ENCODE measurements around the gene WDR44. TPM values are rescaled to one million over a fixed set of nuclear protein-coding genes. Genes with fewer than 3 reads are reported as not detected.

Gene WDR44
- total RNA-seq, 2 experiments from 2014 or later: 8.9 to 9.3 TPM

DNA sequence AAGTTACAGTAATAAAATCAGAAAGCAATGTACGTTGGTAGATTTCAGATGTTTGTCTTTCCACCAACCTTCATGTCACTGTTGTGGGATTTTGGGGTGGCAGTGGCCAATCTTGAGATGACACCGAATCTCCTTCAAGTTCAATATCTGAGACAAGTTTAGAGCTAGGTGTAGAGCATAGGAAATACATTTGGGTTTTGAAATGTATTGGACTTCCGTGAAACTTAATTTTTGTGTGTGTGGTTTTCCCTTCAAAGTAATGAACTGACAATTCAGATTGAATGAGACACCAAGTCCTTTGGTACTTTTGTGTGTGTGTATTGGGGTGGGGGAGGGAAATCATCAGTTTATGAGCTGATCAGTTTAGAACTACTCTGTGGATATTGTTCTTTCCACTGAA lies 1.8 kb downstream of the WDR44 start:
- Mint-ChIP-seq H3K27ac (peak overlapping the region; percentile 88), H3K4me3 (peak overlapping the region; percentile 96)

GRCh38 chrX:118348186-118348810 lies 2.4 kb downstream of the WDR44 start:
- Mint-ChIP-seq H3K36me3 (ENCODE audit: low read depth) (no peaks in the 10 kb centered on the region), H3K27me3 (no peaks in the 10 kb centered on the region), H3K4me3 (peak overlapping the region; percentile 96), H3K4me1 (peaks cover 39% of the 10 kb centered on the region), H3K9me3 (ENCODE audit: low read depth) (no peaks in the 10 kb centered on the region), H3K27ac (peak overlapping the region; percentile 88)
- CTCF ChIA-PET: interaction anchor here (0.8 to 1.1 kb wide), 2 partner anchors 55 to 387 kb away, joined by 3 read pairs; no protein-coding TSS in a partner anchor
- DNase-seq: no peak
- no peak for ATAC-seq
- POLR2A ChIA-PET: no interaction called here
- intact Hi-C loops (cut with DNase I, micrococcal nuclease): loop anchor here (2.0 to 10.0 kb wide), 5 partner anchors 23 to 627 kb away; partner anchors contain the start of genes KLHL13 (in 1 of the 2) and LONRF3 (in 1 of the 2)

More for the DNA sequence above, 1.8 kb downstream of the WDR44 start:
- ChIA-PET POLR2A (no interaction called here), CTCF (interaction anchor here (0.8 to 1.1 kb wide), 2 partner anchors 56 to 387 kb away, joined by 3 read pairs; no protein-coding TSS in a partner anchor)
- Mint-ChIP-seq H3K9me3 (ENCODE audit: low read depth) (no peaks in the 10 kb centered on the region), H3K4me1 (peaks cover 35% of the 10 kb centered on the region), H3K27me3 (no peaks in the 10 kb centered on the region), H3K36me3 (ENCODE audit: low read depth) (no peaks in the 10 kb centered on the region)
- ATAC-seq: no peak
- intact Hi-C loops (cut with DNase I, micrococcal nuclease): loop anchor here (2.0 to 10.0 kb wide), 6 partner anchors 23 to 627 kb away; partner anchors contain the start of genes KLHL13 (in 1 of the 2) and LONRF3 (in 1 of the 2)
- no peak for DNase-seq

DNA sequence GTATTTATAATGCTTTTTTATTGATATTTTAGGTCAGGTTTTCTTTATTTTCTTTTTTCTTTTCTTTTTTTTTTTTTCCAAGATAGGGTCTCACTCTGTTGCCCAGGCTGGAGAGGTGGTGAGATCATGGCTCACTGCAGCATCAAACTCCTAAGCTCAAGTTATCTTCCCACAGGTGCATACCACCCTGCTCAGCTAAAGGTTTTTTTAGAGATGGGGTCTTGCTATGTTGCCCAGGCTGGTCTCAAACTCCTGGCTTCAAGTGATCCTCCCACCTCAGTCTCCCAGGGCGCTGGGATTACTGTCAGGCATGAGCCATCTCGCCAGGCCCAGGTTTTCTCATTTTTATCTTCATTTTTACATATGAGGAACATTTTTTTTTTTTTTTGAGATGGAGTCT lies 3.3 kb downstream of the WDR44 start:
- POLR2A ChIA-PET: no interaction called here
- DNase-seq: no peak
- Mint-ChIP-seq H3K27ac (no peak overlapping the region), H3K4me3 (no peak overlapping the region), H3K27me3 (no peaks in the 10 kb centered on the region), H3K9me3 (ENCODE audit: low read depth) (no peaks in the 10 kb centered on the region), H3K4me1 (peaks cover 43% of the 10 kb centered on the region), H3K36me3 (ENCODE audit: low read depth) (no peaks in the 10 kb centered on the region)
- no peak for ATAC-seq
- intact Hi-C loops (cut with DNase I, micrococcal nuclease): loop anchor here (2.0 to 10.0 kb wide), 5 partner anchors 22 to 626 kb away; partner anchors contain the start of genes KLHL13 (in 1 of the 2) and LONRF3 (in 1 of the 2)
- CTCF ChIA-PET: no interaction called here

- H3K9me3 Mint-ChIP-seq (ENCODE audit: low read depth): no peaks in the 10 kb centered on the region
- ChIA-PET CTCF (no interaction called here), POLR2A (interaction anchor here (0.6 kb wide), 1 partner anchor 53 kb away, joined by 3 read pairs; no protein-coding TSS in a partner anchor)
- DNase-seq (no peak), ATAC-seq (no peak)
- intact Hi-C loops (cut with DNase I, micrococcal nuclease): loop anchor here in 1 of 2 experiments (5.0 kb wide), 1 partner anchor 72 kb away; no protein-coding TSS in a partner anchor
- peaks cover 50% of the 10 kb centered on the region for H3K4me1 Mint-ChIP-seq
- H3K36me3 Mint-ChIP-seq (ENCODE audit: low read depth): no peaks in the 10 kb centered on the region
- peak overlapping the region; percentile 55 for H3K27ac Mint-ChIP-seq
- H3K27me3 Mint-ChIP-seq: no peaks in the 10 kb centered on the region
- H3K4me3 Mint-ChIP-seq: peak overlapping the region; percentile 41
These were observed 4.3 kb downstream of the WDR44 start for GRCh38 chrX:118350221-118350620.

GRCh38 chrX:118350706-118351105 lies 4.8 kb downstream of the WDR44 start:
- Mint-ChIP-seq H3K4me1 (peaks cover 55% of the 10 kb centered on the region), H3K9me3 (ENCODE audit: low read depth) (no peaks in the 10 kb centered on the region), H3K4me3 (peak overlapping the region; percentile 41), H3K36me3 (ENCODE audit: low read depth) (no peaks in the 10 kb centered on the region), H3K27me3 (no peaks in the 10 kb centered on the region), H3K27ac (no peak overlapping the region)
- intact Hi-C loops (cut with DNase I, micrococcal nuclease): loop anchor here in 1 of 2 experiments (5.0 kb wide), 1 partner anchor 72 kb away; no protein-coding TSS in a partner anchor
- ChIA-PET POLR2A (no interaction called here), CTCF (no interaction called here)
- no peak for DNase-seq
- no peak for ATAC-seq

DNA sequence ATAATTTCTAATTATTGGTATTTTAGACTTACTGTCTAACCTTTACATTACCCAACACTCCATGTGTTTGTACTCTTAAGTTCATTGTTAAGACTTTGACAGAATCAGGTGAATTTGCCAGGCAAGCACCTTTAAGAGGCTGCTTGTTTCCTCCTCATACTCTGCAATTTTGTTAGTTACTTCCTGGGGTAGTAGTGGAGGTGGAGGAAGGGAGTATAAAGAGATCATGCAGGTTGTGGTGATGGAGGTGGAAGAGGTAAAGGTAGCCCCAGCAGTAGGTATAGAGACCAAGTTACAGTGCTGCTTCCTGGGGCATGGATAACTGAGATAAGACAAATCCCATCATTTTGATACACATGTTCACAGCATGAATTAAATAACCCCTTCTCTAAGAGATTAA lies 6.7 kb downstream of the WDR44 start:
- ChIA-PET POLR2A (no interaction called here), CTCF (interaction anchor here (0.6 to 0.8 kb wide), 2 partner anchors 12 to 27 kb away, joined by 3 read pairs; no protein-coding TSS in a partner anchor)
- H3K4me1 Mint-ChIP-seq: peaks cover 63% of the 10 kb centered on the region
- ATAC-seq (no peak), DNase-seq (no peak)
- H3K36me3 Mint-ChIP-seq (ENCODE audit: low read depth): no peaks in the 10 kb centered on the region
- H3K27me3 Mint-ChIP-seq: no peaks in the 10 kb centered on the region
- H3K4me3 Mint-ChIP-seq: no peak overlapping the region
- H3K27ac Mint-ChIP-seq: no peak overlapping the region
- intact Hi-C loops (cut with DNase I, micrococcal nuclease): loop anchor here in 1 of 2 experiments (5.0 kb wide), 1 partner anchor 70 kb away; no protein-coding TSS in a partner anchor
- no peaks in the 10 kb centered on the region for H3K9me3 Mint-ChIP-seq (ENCODE audit: low read depth)

- intact Hi-C loops (cut with DNase I, micrococcal nuclease): loop anchor here in 1 of 2 experiments (5.0 kb wide), 1 partner anchor 69 kb away; no protein-coding TSS in a partner anchor
- Mint-ChIP-seq H3K27me3 (no peaks in the 10 kb centered on the region), H3K9me3 (ENCODE audit: low read depth) (no peaks in the 10 kb centered on the region), H3K4me3 (no peak overlapping the region), H3K27ac (no peak overlapping the region), H3K36me3 (ENCODE audit: low read depth) (no peaks in the 10 kb centered on the region), H3K4me1 (peaks cover 56% of the 10 kb centered on the region)
- ATAC-seq: peak; percentile 9
- no peak for DNase-seq
- POLR2A ChIA-PET: no interaction called here
- CTCF ChIA-PET: interaction anchor here (0.6 to 0.8 kb wide), 2 partner anchors 11 to 26 kb away, joined by 3 read pairs; no protein-coding TSS in a partner anchor
These were observed 7.4 kb downstream of the WDR44 start for GRCh38 chrX:118353081-118353850.

DNA sequence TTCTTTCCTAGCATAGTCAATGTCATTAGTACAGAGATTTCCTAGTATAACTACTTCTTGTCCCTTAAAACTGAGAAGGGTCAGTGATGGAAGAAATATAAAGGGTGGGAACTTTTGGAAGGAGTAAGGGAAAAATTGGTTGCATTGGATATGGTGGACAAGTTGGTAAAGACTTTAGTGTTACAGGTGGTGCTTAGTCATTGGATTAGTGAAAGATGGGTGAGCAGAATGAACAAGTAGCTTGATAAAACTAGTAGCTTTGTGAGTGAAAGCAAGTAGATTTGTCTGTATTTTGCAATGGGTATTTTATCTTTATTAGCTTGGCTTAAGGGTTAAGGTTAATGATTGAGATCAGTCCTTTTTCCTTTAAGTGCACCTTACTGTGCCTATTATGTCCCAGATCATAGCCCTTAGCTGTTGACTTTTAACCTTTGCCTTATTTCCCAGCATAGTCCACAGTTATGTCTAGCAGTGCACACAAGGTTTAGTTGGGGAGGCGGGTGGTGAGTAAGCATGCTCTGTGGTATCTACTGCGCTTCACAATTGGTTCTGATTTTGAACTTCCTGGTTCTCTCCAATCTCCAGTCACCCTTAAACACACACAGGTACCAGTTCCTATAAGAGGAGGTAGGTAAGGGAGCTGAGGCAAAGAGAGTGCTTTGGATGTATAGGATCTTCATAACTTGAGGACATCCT lies 9.5 kb downstream of the WDR44 start:
- CTCF ChIA-PET: interaction anchor here (1.1 to 1.2 kb wide), 2 partner anchors 9 to 247 kb away, joined by 4 read pairs; no protein-coding TSS in a partner anchor
- no peaks in the 10 kb centered on the region for H3K9me3 Mint-ChIP-seq (ENCODE audit: low read depth)
- no peak overlapping the region for H3K4me3 Mint-ChIP-seq
- POLR2A ChIA-PET: no interaction called here
- no peaks in the 10 kb centered on the region for H3K27me3 Mint-ChIP-seq
- ATAC-seq: peak; percentile 78
- H3K4me1 Mint-ChIP-seq: peaks cover 46% of the 10 kb centered on the region
- no peak overlapping the region for H3K27ac Mint-ChIP-seq
- intact Hi-C loops (cut with DNase I, micrococcal nuclease): no loop called here
- peak; percentile 30 for DNase-seq
- H3K36me3 Mint-ChIP-seq (ENCODE audit: low read depth): peaks cover 2% of the 10 kb centered on the region

GRCh38 chrX:118356154-118356701 lies 10.3 kb downstream of the WDR44 start:
- intact Hi-C loops (cut with DNase I, micrococcal nuclease): no loop called here
- peaks cover 47% of the 10 kb centered on the region for H3K4me1 Mint-ChIP-seq
- POLR2A ChIA-PET: no interaction called here

DNA sequence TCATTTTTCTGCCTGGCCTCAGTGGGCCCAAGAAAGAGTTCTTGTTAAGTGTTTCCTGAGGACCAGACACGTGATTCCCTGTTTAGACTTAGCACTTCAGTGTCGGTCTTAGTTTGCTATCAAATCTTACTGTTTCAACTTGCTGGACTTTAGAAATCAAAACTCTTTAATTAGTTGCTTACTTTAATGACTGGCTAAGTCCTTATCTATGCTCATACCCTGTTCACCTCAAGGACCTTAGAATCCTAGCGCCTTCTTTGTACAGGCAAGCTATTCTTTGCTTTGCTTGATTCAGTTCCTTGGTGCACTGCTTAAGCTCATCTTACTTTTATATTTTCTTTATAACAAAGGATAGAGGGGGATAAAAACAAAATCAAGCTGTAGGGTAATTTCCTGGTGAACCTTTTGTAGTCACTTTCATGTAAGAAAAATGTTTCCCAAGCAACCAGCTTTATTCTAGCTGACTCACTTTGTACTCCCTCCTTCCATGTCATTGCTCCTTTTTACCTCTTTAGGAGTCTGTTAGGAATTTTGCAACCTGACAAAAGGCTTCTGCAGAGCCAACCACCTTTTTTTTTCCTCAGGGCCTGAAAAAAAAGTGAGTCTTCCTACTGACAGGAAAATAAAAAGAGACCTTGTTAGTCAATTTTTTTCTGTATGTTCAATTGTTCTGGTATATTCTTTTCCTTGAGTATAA lies 14.7 kb downstream of the WDR44 start:
- H3K4me1 Mint-ChIP-seq: peaks cover 34% of the 10 kb centered on the region
- ChIA-PET CTCF (no interaction called here), POLR2A (no interaction called here)
- intact Hi-C loops (cut with DNase I, micrococcal nuclease): no loop called here
- H3K4me3 Mint-ChIP-seq: no peak overlapping the region
- H3K36me3 Mint-ChIP-seq (ENCODE audit: low read depth): peaks cover 2% of the 10 kb centered on the region
- no peak for DNase-seq
- ATAC-seq: no peak
- H3K27ac Mint-ChIP-seq: peak overlapping the region; percentile 19
- H3K9me3 Mint-ChIP-seq (ENCODE audit: low read depth): no peaks in the 10 kb centered on the region
- H3K27me3 Mint-ChIP-seq: no peaks in the 10 kb centered on the region

More at GRCh38 chrX:118356154-118356701, 10.3 kb downstream of the WDR44 start:
- DNase-seq (no peak), ATAC-seq (no peak)
- Mint-ChIP-seq H3K36me3 (ENCODE audit: low read depth) (peaks cover 2% of the 10 kb centered on the region), H3K9me3 (ENCODE audit: low read depth) (no peaks in the 10 kb centered on the region), H3K27ac (no peak overlapping the region), H3K27me3 (no peaks in the 10 kb centered on the region), H3K4me3 (no peak overlapping the region)
- CTCF ChIA-PET: no interaction called here
